Measurements from ENCODE around the gene BTBD10.

The BTBD10 gene

GRCh38 chr11:13355191-13355590, 107.8 kb downstream of the BTBD10 start:
- DNase-seq (ENCODE audit: low read depth), result no peak
- TF ChIP-seq CTCF (IDR thresholded peaks at IDR 0.05; ENCODE audit: low read depth, low read length), result no peak
- no peak for TF ChIP-seq MYC (IDR thresholded peaks at IDR 0.05; ENCODE audit: low read depth, low read length)
- no peak for TF ChIP-seq POLR2A (IDR thresholded peaks at IDR 0.05; ENCODE audit: extremely low read depth, insufficient read length)
- TF ChIP-seq MAX (IDR thresholded peaks at IDR 0.05; ENCODE audit: low read depth, low read length), result no peak
- no peak overlapping the region for H3K4me3 ChIP-seq (ENCODE audit: low read depth, low read length)

- H3K4me3 ChIP-seq (ENCODE audit: low read depth, low read length), result no peak overlapping the region
- no peak for TF ChIP-seq MAX (IDR thresholded peaks at IDR 0.05; ENCODE audit: low read depth, low read length)
- no peak for TF ChIP-seq MYC (IDR thresholded peaks at IDR 0.05; ENCODE audit: low read depth, low read length)
- peak; percentile 31 for TF ChIP-seq CTCF (IDR thresholded peaks at IDR 0.05; ENCODE audit: low read depth, low read length)
- DNase-seq (ENCODE audit: low read depth), result peak; percentile 45
These were observed 108.7 kb downstream of the BTBD10 start for GRCh38 chr11:13354335-13354734.

- H3K4me3 ChIP-seq (ENCODE audit: low read depth, low read length), result no peak overlapping the region
- DNase-seq (ENCODE audit: low read depth), result no peak
- TF ChIP-seq MAX (IDR thresholded peaks at IDR 0.05; ENCODE audit: low read depth, low read length), result no peak
- TF ChIP-seq CTCF (IDR thresholded peaks at IDR 0.05; ENCODE audit: low read depth, low read length), result no peak
- TF ChIP-seq MYC (IDR thresholded peaks at IDR 0.05; ENCODE audit: low read depth, low read length), result no peak
- no peak for TF ChIP-seq POLR2A (IDR thresholded peaks at IDR 0.05; ENCODE audit: extremely low read depth, insufficient read length)
These were observed 110.3 kb downstream of the BTBD10 start for GRCh38 chr11:13352711-13353110.

GRCh38 chr11:13349581-13349980, 113.4 kb downstream of the BTBD10 start:
- TF ChIP-seq CTCF (IDR thresholded peaks at IDR 0.05; ENCODE audit: low read depth, low read length), result no peak
- DNase-seq (ENCODE audit: low read depth), result no peak
- no peak overlapping the region for H3K4me3 ChIP-seq (ENCODE audit: low read depth, low read length)

GRCh38 chr11:13349046-13349445, 114.0 kb downstream of the BTBD10 start:
- no peak for DNase-seq (ENCODE audit: low read depth)
- TF ChIP-seq POLR2A (IDR thresholded peaks at IDR 0.05; ENCODE audit: extremely low read depth, insufficient read length) (no peak), CTCF (IDR thresholded peaks at IDR 0.05; ENCODE audit: low read depth, low read length) (no peak), MYC (IDR thresholded peaks at IDR 0.05; ENCODE audit: low read depth, low read length) (no peak), MAX (IDR thresholded peaks at IDR 0.05; ENCODE audit: low read depth, low read length) (no peak)
- no peak overlapping the region for H3K4me3 ChIP-seq (ENCODE audit: low read depth, low read length)

- no peak overlapping the region for H3K4me3 ChIP-seq (ENCODE audit: low read depth, low read length)
- TF ChIP-seq POLR2A (IDR thresholded peaks at IDR 0.05; ENCODE audit: extremely low read depth, insufficient read length) (no peak), MYC (IDR thresholded peaks at IDR 0.05; ENCODE audit: low read depth, low read length) (no peak), CTCF (IDR thresholded peaks at IDR 0.05; ENCODE audit: low read depth, low read length) (no peak), MAX (IDR thresholded peaks at IDR 0.05; ENCODE audit: low read depth, low read length) (no peak)
- DNase-seq (ENCODE audit: low read depth), result peak; percentile 34
These were observed 114.7 kb downstream of the BTBD10 start for GRCh38 chr11:13348305-13348704.

All from NB4 (cell line).